Panc1 (cell line): ENCODE data around the gene SHROOM3. TPM values are rescaled to one million over a fixed set of nuclear protein-coding genes. Genes with fewer than 3 reads are reported as not detected.

ENCODE experiments used
- ATAC-seq: fragments of 200-7000 bp; cut with Tn5 transposase; 2 replicates; pipeline ENCODE4 v1.9.1; 2020; ENCODE audit warnings: mild to moderate bottlenecking, moderate library complexity
- BruUV-seq: library from RNA; stranded (reverse); fragments of 400-500 nt; replicated peaks from 2 replicates; lab custom pipeline; 2021; lab: Mats Ljungman, UMichigan
- CTCF ChIA-PET: fragments of 300-600 bp; sonication (Branson Sonifier 250); formaldehyde crosslinking; loops from one replicate; lab custom pipeline; 2022; ENCODE audit warnings: antibody characterized with exemption; lab: Charles Lee
- POLR2A ChIA-PET: fragments of 300-600 bp; sonication (Branson Sonifier 250); formaldehyde crosslinking; loops from one replicate; lab custom pipeline; 2022; ENCODE audit warnings: antibody characterized with exemption; lab: Charles Lee
- DNase-seq: peaks from one replicate; pipeline ENCODE4 v3.0.0-alpha.2; 2010; ENCODE audit warnings: low read depth, low spot score
- H3K27ac ChIP-seq: 2 replicates; pipeline ENCODE4 v1.5.1; 2011; ENCODE audit warnings: mild to moderate bottlenecking, low read length, inconsistent platforms
- H3K27me3 ChIP-seq: fragments of 200-500 bp; sonication (Bioruptor generic); 2 replicates; pipeline ENCODE4 v1.6.0; 2014; ENCODE audit warnings: low read length, inconsistent platforms; ENCODE audit not compliant: control insufficient read depth, insufficient read depth
- H3K36me3 ChIP-seq: fragments of 200-500 bp; sonication (Bioruptor generic); 2 replicates; pipeline ENCODE4 v1.5.1; 2014; ENCODE audit warnings: inconsistent platforms, mild to moderate bottlenecking, low read length, moderate library complexity; ENCODE audit not compliant: control insufficient read depth, insufficient read depth
- H3K4me1 ChIP-seq: 2 replicates; pipeline ENCODE4 v1.5.1; 2011; ENCODE audit warnings: inconsistent platforms, mild to moderate bottlenecking, low read length, moderate library complexity; ENCODE audit not compliant: control insufficient read depth, insufficient read depth
- H3K4me3 ChIP-seq, 2 experiments: 2 replicates each; pipeline ENCODE4 v1.5.1; 2011 to 2012; ENCODE audit warnings: low read depth in 2 of 2, low read length in 2 of 2, mild to moderate bottlenecking in 2 of 2, inconsistent platforms in 1 of 2, moderate library complexity in 1 of 2
- H3K9me3 ChIP-seq: fragments of 200-500 bp; sonication (Bioruptor generic); 2 replicates; pipeline ENCODE4 v1.5.1; 2014; ENCODE audit warnings: low read depth, mild to moderate bottlenecking, inconsistent platforms, low read length, moderate library complexity; ENCODE audit not compliant: control insufficient read depth, insufficient read depth
- CTCF ChIP-seq: fragments of 450-650 bp; IDR thresholded peaks from 2 replicates; pipeline ENCODE4 v1.5.1; 2017; ENCODE audit warnings: mild to moderate bottlenecking
- POLR2AphosphoS5 ChIP-seq: IDR thresholded peaks from 2 replicates; pipeline ENCODE4 v1.6.1; 2012; ENCODE audit warnings: mild to moderate bottlenecking, low read depth, low read length, moderate library complexity
- REST ChIP-seq, 2 experiments: IDR thresholded peaks; 2 replicates each; pipeline ENCODE4 v1.6.1; 2011 to 2012; ENCODE audit warnings: low read depth in 2 of 2, control low read depth in 1 of 2, low read length in 1 of 2, mild to moderate bottlenecking in 1 of 2, moderate library complexity in 1 of 2; ENCODE audit not compliant: insufficient read depth in 1 of 2
- SIN3A ChIP-seq: IDR thresholded peaks from 2 replicates; pipeline ENCODE4 v1.6.1; 2012; ENCODE audit warnings: low read depth, mild to moderate bottlenecking, low read length, moderate library complexity, borderline replicate concordance; ENCODE audit not compliant: insufficient read depth
- TCF7L2 ChIP-seq: IDR thresholded peaks from 2 replicates; pipeline ENCODE4 v1.6.1; 2011; ENCODE audit warnings: mild to moderate bottlenecking, low read depth, low read length, inconsistent platforms
- in situ Hi-C: cut with HindIII; loops from 2 replicates; pipeline ENCODE4 v1.10.0; 2016; ENCODE audit warnings: low sequenced_read_pairs, low pct_unique_long_range_greater_than_20kb
- intact Hi-C: fragments of 100-400 bp; cut with micrococcal nuclease; formaldehyde crosslinking; loops from one replicate; pipeline ENCODE4 v1.10.0; 2022; ENCODE audit not compliant: unreplicated experiment
- total RNA-seq: library from RNA; stranded (reverse); gene quantifications from one replicate; pipeline ENCODE4 v1.2.1, GENCODE V29; 2021; ENCODE audit not compliant: unreplicated experiment

SHROOM3 gene
- total RNA-seq, 1 experiment from 2014 or later: 7.2 TPM

- TSS peak; percentile 76 for BruUV-seq
- no peaks in the 10 kb centered on the region; the same call in 1 of the 2 replicates for H3K36me3 ChIP-seq
- TF ChIP-seq CTCF (no peak), SIN3A (no peak), TCF7L2 (no peak), REST (IDR thresholded peaks at IDR 0.05; ENCODE audit: insufficient read depth in 1 of 2, low read depth in 2 of 2, low read length in 1 of 2) (no peak), POLR2AphosphoS5 (no peak)
- peaks cover 2% of the 10 kb centered on the region for H3K4me1 ChIP-seq
- in situ Hi-C loops: no loop called here
- 0 out of 2 replicates have a peak overlapping the region, but pooled peaks have one; percentile 29 for H3K27ac ChIP-seq
- H3K4me3 ChIP-seq: peak overlapping the region in 1 of 2 experiments; percentile 42; a peak in 1 of 4 replicates
- POLR2A ChIA-PET: no interaction called here
- H3K9me3 ChIP-seq: no peaks in the 10 kb centered on the region
- CTCF ChIA-PET: no interaction called here
- DNase-seq (no peak), ATAC-seq (no peak)
- intact Hi-C loops: no loop called here
- peaks cover 2% of the 10 kb centered on the region; the same call in 1 of the 2 replicates for H3K27me3 ChIP-seq
Measured at GRCh38 chr4:76690906-76691275, 255.9 kb downstream of the SHROOM3 start.

GRCh38 chr4:76691807-76692582 is 257.0 kb downstream of the SHROOM3 start:
- peaks cover 2% of the 10 kb centered on the region for H3K4me1 ChIP-seq
- intact Hi-C loops (no loop called here), in situ Hi-C loops (no loop called here)
- peaks cover 2% of the 10 kb centered on the region; the same call in 1 of the 2 replicates for H3K27me3 ChIP-seq
- no peak for TF ChIP-seq POLR2AphosphoS5
- no peak for TF ChIP-seq CTCF
- TF ChIP-seq TCF7L2: no peak
- TF ChIP-seq REST (IDR thresholded peaks at IDR 0.05; ENCODE audit: insufficient read depth in 1 of 2, low read depth in 2 of 2, low read length in 1 of 2): no peak
- TF ChIP-seq SIN3A: no peak
- H3K36me3 ChIP-seq: no peaks in the 10 kb centered on the region; the same call in 1 of the 2 replicates
- no peaks in the 10 kb centered on the region for H3K9me3 ChIP-seq
- ChIA-PET CTCF (no interaction called here), POLR2A (interaction anchor here (0.6 kb wide), 1 partner anchor 48 kb away, joined by 3 read pairs; no protein-coding TSS in a partner anchor)
- ATAC-seq (no peak), DNase-seq (no peak)
- BruUV-seq: no TSS peak
- no peak overlapping the region for H3K27ac ChIP-seq
- H3K4me3 ChIP-seq: no peak overlapping the region
